GM12878 (cell line): ENCODE results near the gene PRCD. TPM values are rescaled to one million over a fixed set of nuclear protein-coding genes. Genes with fewer than 3 reads are reported as not detected.

Source experiments
- ATAC-seq: fragments of 200-7000 bp; cut with Tn5 transposase; 3 replicates; pipeline ENCODE4 v1.9.1; 2020; ENCODE audit warnings: mild to moderate bottlenecking, moderate library complexity
- BruUV-seq: library from RNA; stranded (reverse); fragments of 400-500 nt; replicated peaks from 2 replicates; lab custom pipeline; 2021; lab: Mats Ljungman, UMichigan
- CTCF ChIA-PET: fragments of 300-600 bp; sonication (Branson Sonifier 250); formaldehyde crosslinking; extraction: SDS; loops from one replicate; lab custom pipeline; 2021; ENCODE audit warnings: inconsistent platforms; lab: Yijun Ruan, JAX
- POLR2A ChIA-PET: fragments of 350-600 bp; formaldehyde crosslinking; extraction: SDS; loops from one replicate; lab custom pipeline; 2021; ENCODE audit warnings: inconsistent platforms; lab: Charles Lee
- RAD21 ChIA-PET: fragments of 300-600 bp; sonication (Branson Sonifier 250); formaldehyde crosslinking; loops from one replicate; lab custom pipeline; 2023; ENCODE audit warnings: antibody characterized with exemption; ENCODE audit not compliant: unreplicated experiment; lab: Charles Lee
- SMC1A ChIA-PET: fragments of 300-600 bp; sonication (Branson Sonifier 250); formaldehyde crosslinking; loops from one replicate; lab custom pipeline; 2023; ENCODE audit not compliant: unreplicated experiment, uncharacterized antibody; lab: Charles Lee
- DNase-seq: peaks from one replicate; pipeline ENCODE4 v3.0.0-alpha.2; 2011; ENCODE audit warnings: low read depth, low spot score
- FAIRE-seq: peaks from 3 replicates; lab custom pipeline; 2011; peaks lifted over from hg19 to GRCh38; lab: Jason Lieb, UNC
- H2AFZ ChIP-seq: 2 replicates; pipeline ENCODE4 v1.6.0; 2011; ENCODE audit warnings: low read depth, low read length, control low read depth; ENCODE audit not compliant: control insufficient read depth
- H3K27ac ChIP-seq: 2 replicates; pipeline ENCODE4 v1.5.1; 2011; ENCODE audit warnings: control low read depth; ENCODE audit not compliant: control insufficient read depth, insufficient read depth
- H3K27me3 ChIP-seq, 2 experiments: replicated peaks in 1 of 2; 2 replicates each; pipeline versions ENCODE4 v1.6.0 to v1.6.1; 2011; ENCODE audit warnings: low read length in 1 of 2; ENCODE audit not compliant: control insufficient read depth in 2 of 2, insufficient read depth in 2 of 2
- H3K36me3 ChIP-seq, 2 experiments: 2 replicates each; pipeline ENCODE4 v1.5.1; 2011; ENCODE audit warnings: low read length in 1 of 2; ENCODE audit not compliant: control insufficient read depth in 2 of 2, insufficient read depth in 2 of 2
- H3K4me1 ChIP-seq: 2 replicates; pipeline ENCODE4 v1.6.1; 2011; ENCODE audit warnings: mild to moderate bottlenecking, low read length, moderate library complexity, mixed read lengths; ENCODE audit not compliant: control insufficient read depth, insufficient read depth
- H3K4me2 ChIP-seq: 2 replicates; pipeline ENCODE4 v1.6.0; 2011; ENCODE audit warnings: control low read depth; ENCODE audit not compliant: control insufficient read depth, insufficient read depth
- H3K4me3 ChIP-seq: fragments of 200-600 bp; sonication (generic); 2 replicates; pipeline ENCODE4 v1.5.1; 2016
- H3K79me2 ChIP-seq: 2 replicates; pipeline ENCODE4 v1.6.0; 2011; ENCODE audit warnings: low read length; ENCODE audit not compliant: control insufficient read depth, insufficient read depth
- H3K9ac ChIP-seq: 2 replicates; pipeline ENCODE4 v1.8.0; 2011; ENCODE audit warnings: low read length, control low read depth, mixed read lengths; ENCODE audit not compliant: control insufficient read depth, insufficient read depth
- H3K9me3 ChIP-seq: replicated peaks from 3 replicates; pipeline ENCODE4 v1.5.1; 2011; ENCODE audit warnings: mild to moderate bottlenecking, low read length; ENCODE audit not compliant: control insufficient read depth, insufficient read depth
- H4K20me1 ChIP-seq: 2 replicates; pipeline ENCODE4 v1.6.0; 2011; ENCODE audit not compliant: control insufficient read depth, insufficient read depth
- BCL11A ChIP-seq: IDR thresholded peaks from 2 replicates; pipeline ENCODE4 v1.6.1; 2011; ENCODE audit warnings: low read depth, low read length
- CEBPZ ChIP-seq: fragments of 150-350 bp; IDR thresholded peaks from 2 replicates; pipeline ENCODE4 v1.6.1; 2016; ENCODE audit warnings: low read depth, low read length
- CHD1 ChIP-seq: IDR thresholded peaks from 2 replicates; pipeline ENCODE4 v1.6.1; 2012; ENCODE audit warnings: low read depth, low read length, improper control_type of control experiment
- CHD4 ChIP-seq: fragments of 200-600 bp; sonication (generic); IDR thresholded peaks from 2 replicates; pipeline ENCODE4 v1.6.1; 2016; ENCODE audit warnings: mild to moderate bottlenecking
- CUX1 ChIP-seq: IDR thresholded peaks from 2 replicates; pipeline ENCODE4 v1.6.1; 2012; ENCODE audit warnings: improper control_type of control experiment, low read depth, low read length; ENCODE audit not compliant: insufficient replicate concordance
- LARP7 ChIP-seq: fragments of 450-650 bp; IDR thresholded peaks from 2 replicates; pipeline ENCODE4 v1.6.1; 2017; ENCODE audit warnings: mild to moderate bottlenecking
- MAX ChIP-seq: IDR thresholded peaks from 2 replicates; pipeline ENCODE4 v1.6.1; 2012; ENCODE audit warnings: low read depth, low read length, improper control_type of control experiment
- MTA3 ChIP-seq: IDR thresholded peaks from 2 replicates; pipeline ENCODE4 v1.6.1; 2012; ENCODE audit warnings: low read length, inconsistent platforms, borderline replicate concordance
- MYB ChIP-seq: fragments of 150-350 bp; IDR thresholded peaks from 2 replicates; pipeline ENCODE4 v1.6.1; 2014; ENCODE audit warnings: mild to moderate bottlenecking, low read depth, low read length, borderline replicate concordance
- MYC ChIP-seq: IDR thresholded peaks from 2 replicates; pipeline ENCODE4 v1.6.1; 2011; ENCODE audit warnings: mild to moderate bottlenecking, low read length, moderate library complexity, inconsistent platforms; ENCODE audit not compliant: insufficient read depth, insufficient replicate concordance, insufficient read length, severe bottlenecking
- POLR2A ChIP-seq: IDR thresholded peaks from 2 replicates; pipeline ENCODE4 v1.6.1; 2011; ENCODE audit warnings: low read depth, mild to moderate bottlenecking, low read length
- USF1 ChIP-seq: IDR thresholded peaks from 2 replicates; pipeline ENCODE4 v1.6.1; 2011; ENCODE audit warnings: borderline replicate concordance, low read depth, mild to moderate bottlenecking, moderate library complexity, mixed read lengths, low read length; ENCODE audit not compliant: insufficient read depth; ENCODE audit errors: extremely low read length
- WRNIP1 ChIP-seq: IDR thresholded peaks from 2 replicates; pipeline ENCODE4 v1.6.1; 2011; ENCODE audit warnings: low read depth, low read length, improper control_type of control experiment, borderline replicate concordance
- WGBS: methylation state at CpG from one replicate; pipeline ENCODE4 v1.1.6; 2016; ENCODE audit warnings: low lambda C conversion rate; ENCODE audit not compliant: insufficient replicate concordance, insufficient coverage; ENCODE audit errors: missing lambda C conversion rate; 5-methylcytosine and 5-hydroxymethylcytosine counted together
- in situ Hi-C: fragments of 300-500 bp; cut with MboI; formaldehyde crosslinking; loops from 9 replicates; pipeline ENCODE4 v1.14.3; 2018; ENCODE audit warnings: mixed read lengths
- intact Hi-C: fragments of 100-400 bp; cut with micrococcal nuclease; formaldehyde crosslinking; loops from one replicate; pipeline ENCODE4 v1.14.2; 2022; ENCODE audit not compliant: unreplicated experiment
- polyA plus RNA-seq, 11 experiments: library from polyadenylated mRNA; depleted of rRNA in 4 of 11; unstranded in 6 of 11; stranded (reverse) in 5 of 11; fragments of >200 nt; fragmentation: Nextera tagmentation in 4 of 11; fragmentation: Illumina TruSeq in 1 of 11; extraction: Ambion mirVana in 4 of 11; extraction: Trizol in 1 of 11; gene quantifications; 1 replicate in 1 of 11; 2 replicates in 10 of 11; pipeline versions ENCODE4 v1.2.1 to v1.2.3, GENCODE V29; 2011 to 2016; ENCODE audit warnings: inconsistent platforms in 2 of 11, missing spikeins in 2 of 11, low read depth in 1 of 11
- total RNA-seq, 4 experiments: library from RNA; depleted of rRNA in 3 of 4; stranded (reverse); fragments of >200 nt in 3 of 4; fragmentation: Illumina TruSeq in 1 of 4; extraction: Trizol in 1 of 4; gene quantifications; 2 replicates each; pipeline versions ENCODE4 v1.2.1 to v1.2.3, GENCODE V29; 2013 to 2021

PRCD gene
- total and polyA plus RNA-seq, 10 of the 15 experiments (the other 5 are each of a cell fraction or from before 2014, with no cell fraction given): 0.18 to 0.95 (median 0.34) TPM; not detected in 4

- POLR2A ChIA-PET: interaction anchor here (1.0 to 1.2 kb wide), 2 partner anchors 8 to 11 kb away, joined by 3 to 4 read pairs; no protein-coding TSS in a partner anchor
- FAIRE-seq: no peak
- intact Hi-C loops: no loop called here
- TF ChIP-seq MYB (no peak), CHD4 (no peak), MTA3 (no peak), POLR2A (no peak), CEBPZ (no peak), WRNIP1 (no peak), LARP7 (no peak), MYC (no peak), MAX (no peak), USF1 (no peak), CHD1 (no peak), BCL11A (no peak), CUX1 (no peak)
These were observed 9.3 kb downstream of the PRCD start for GRCh38 chr17:76549215-76549518.

More at GRCh38 chr17:76549215-76549518, 9.3 kb downstream of the PRCD start:
- no peak for DNase-seq
- WGBS: 70% methylated on average over 9 of the region's 9 CpGs
- SMC1A ChIA-PET: interaction anchor here (0.5 to 1.4 kb wide), 5 partner anchors 9 to 331 kb away, joined by 3 to 4 read pairs (median 3); no protein-coding TSS in a partner anchor
- Histone ChIP-seq H3K36me3 (no peaks in the 10 kb centered on the region; a peak in 1 of 4 replicates), H3K4me1 (no peaks in the 10 kb centered on the region; the same call in 1 of the 2 replicates), H2AFZ (no peak overlapping the region), H3K79me2 (no peaks in the 10 kb centered on the region), H3K9me3 (no peaks in the 10 kb centered on the region), H3K9ac (no peak overlapping the region), H3K4me2 (no peak overlapping the region), H3K27me3 (no peaks in the 10 kb centered on the region; a peak in 1 of 4 replicates), H3K27ac (no peak overlapping the region), H4K20me1 (no peaks in the 10 kb centered on the region), H3K4me3 (no peak overlapping the region)
- BruUV-seq: no TSS peak
- RAD21 ChIA-PET: interaction anchor here (1.0 to 2.5 kb wide), 3 partner anchors 9 to 25 kb away, joined by 3 to 15 read pairs (median 3); no protein-coding TSS in a partner anchor
- ATAC-seq: no peak
- in situ Hi-C loops: no loop called here
- CTCF ChIA-PET: interaction anchor here (1.0 to 2.4 kb wide), 9 partner anchors 11 to 132 kb away, joined by 3 to 19 read pairs (median 4); no protein-coding TSS in a partner anchor
